ENCODE data around the gene CLPTM1.
"Not testable (repeated sequence)": the region's sequence is repeated elsewhere in the genome, so short reads cannot be mapped to it uniquely, and the experiment has no call there.

The CLPTM1 gene

GRCh38 chr19:44974857-44975256, 19.7 kb downstream of the CLPTM1 start:
- no peak for DNase-seq (ENCODE audit: low read depth)

- DNase-seq (ENCODE audit: low read depth): no peak
Observed at GRCh38 chr19:44975444-44975843, 20.3 kb downstream of the CLPTM1 start.

GRCh38 chr19:44984005-44984404, 28.8 kb downstream of the CLPTM1 start:
- no peak for DNase-seq (ENCODE audit: low read depth)

GRCh38 chr19:44985445-44985844, 30.3 kb downstream of the CLPTM1 start:
- DNase-seq (ENCODE audit: low read depth): no peak

GRCh38 chr19:44986389-44986788, 31.2 kb downstream of the CLPTM1 start:
- DNase-seq (ENCODE audit: low read depth): no peak

- no peak for DNase-seq (ENCODE audit: low read depth)
Observed at GRCh38 chr19:44987148-44987675, 32.0 kb downstream of the CLPTM1 start.

GRCh38 chr19:44988273-44988672, 33.1 kb downstream of the CLPTM1 start:
- no peak for DNase-seq (ENCODE audit: low read depth)

GRCh38 chr19:44988896-44989556, 33.8 kb downstream of the CLPTM1 start:
- DNase-seq (ENCODE audit: low read depth): peak; percentile 50

GRCh38 chr19:44990459-44990858, 35.3 kb downstream of the CLPTM1 start:
- no peak for DNase-seq (ENCODE audit: low read depth)

- no peak for DNase-seq (ENCODE audit: low read depth)
Observed at GRCh38 chr19:44990966-44991365, 35.8 kb downstream of the CLPTM1 start.

- no peak for DNase-seq (ENCODE audit: low read depth)
Observed at GRCh38 chr19:44992336-44993163, 37.4 kb downstream of the CLPTM1 start.

- no peak for DNase-seq (ENCODE audit: low read depth)
Observed at GRCh38 chr19:44993526-44993925, 38.3 kb downstream of the CLPTM1 start.

GRCh38 chr19:44993926-44994537, 38.9 kb downstream of the CLPTM1 start:
- DNase-seq (ENCODE audit: low read depth): no peak

- DNase-seq (ENCODE audit: low read depth): no peak
Observed at GRCh38 chr19:44998025-44998424, 42.8 kb downstream of the CLPTM1 start.

- DNase-seq (ENCODE audit: low read depth): not testable (repeated sequence)
Observed at GRCh38 chr19:44999131-44999925, 44.1 kb downstream of the CLPTM1 start.

- not testable (repeated sequence) for DNase-seq (ENCODE audit: low read depth)
Observed at GRCh38 chr19:45000665-45001064, 45.5 kb downstream of the CLPTM1 start.

GRCh38 chr19:45001087-45001739, 46.0 kb downstream of the CLPTM1 start, which contains the start of gene RELB:
RELB (plus strand) TSS chr19:45001464; CDS start chr19:45001580, 116 bp downstream.
- peak; percentile 70 for DNase-seq (ENCODE audit: low read depth)

GRCh38 chr19:45003485-45003884, 48.3 kb downstream of the CLPTM1 start:
- no peak for DNase-seq (ENCODE audit: low read depth)

GRCh38 chr19:45005787-45006186, 50.6 kb downstream of the CLPTM1 start:
- no peak for DNase-seq (ENCODE audit: low read depth)

GRCh38 chr19:45008552-45008951, 53.4 kb downstream of the CLPTM1 start:
- no peak for DNase-seq (ENCODE audit: low read depth)

GRCh38 chr19:45009625-45010255, 54.6 kb downstream of the CLPTM1 start:
- DNase-seq (ENCODE audit: low read depth): no peak

All from fibroblast of the conjunctiva (primary cell).